Measurements from ENCODE around the gene VDAC1.

- TF ChIP-seq CTCF (IDR thresholded peaks at IDR 0.05; ENCODE audit: borderline replicate concordance, extremely low read depth, low read length, poor library complexity, severe bottlenecking) (no peak), EZH2 (IDR thresholded peaks at IDR 0.05; ENCODE audit: borderline replicate concordance, low read depth, low read length, severe bottlenecking) (no peak)
These were observed 33.4 kb upstream of the VDAC1 start for GRCh38 chr5:134038138-134038537.
